ENCODE data around the gene UBR3.

Gene UBR3

GRCh38 chr2:170005702-170006101, 178.4 kb downstream of the UBR3 start:
- no peak overlapping the region for H3K4me3 ChIP-seq (ENCODE audit: insufficient read length, low read depth)
- H3K4me1 ChIP-seq (ENCODE audit: insufficient read depth, insufficient read length) = no peaks in the 10 kb centered on the region
- H3K9me3 ChIP-seq (ENCODE audit: insufficient read depth, low read length) = no peaks in the 10 kb centered on the region
- H3K36me3 ChIP-seq (ENCODE audit: insufficient read depth, insufficient read length, low read length) = peaks cover 6% of the 10 kb centered on the region
- no peak overlapping the region for H3K9ac ChIP-seq (ENCODE audit: insufficient read length, low read depth)
- no peak for TF ChIP-seq ZNF274 (IDR thresholded peaks at IDR 0.05; ENCODE audit: low read depth, low read length)
- no peak for TF ChIP-seq SUZ12 (IDR thresholded peaks at IDR 0.05; ENCODE audit: extremely low read depth, insufficient read depth, insufficient read length)
- no peak for TF ChIP-seq YY1 (IDR thresholded peaks at IDR 0.05; ENCODE audit: insufficient read depth, insufficient read length)
- DNase-seq (ENCODE audit: low read depth, low spot score) = peak; percentile 18
- no peaks in the 10 kb centered on the region for H3K27me3 ChIP-seq (ENCODE audit: insufficient read depth, insufficient read length)

GRCh38 chr2:170006587-170007325, 179.5 kb downstream of the UBR3 start:
- Histone ChIP-seq H3K4me1 (ENCODE audit: insufficient read depth, insufficient read length) (no peaks in the 10 kb centered on the region), H3K4me3 (ENCODE audit: insufficient read length, low read depth) (no peak overlapping the region), H3K9ac (ENCODE audit: insufficient read length, low read depth) (no peak overlapping the region), H3K9me3 (ENCODE audit: insufficient read depth, low read length) (no peaks in the 10 kb centered on the region), H3K27me3 (ENCODE audit: insufficient read depth, insufficient read length) (no peaks in the 10 kb centered on the region), H3K36me3 (ENCODE audit: insufficient read depth, insufficient read length, low read length) (peaks cover 3% of the 10 kb centered on the region)
- no peak for TF ChIP-seq ZNF274 (IDR thresholded peaks at IDR 0.05; ENCODE audit: low read depth, low read length)
- DNase-seq (ENCODE audit: low read depth, low spot score) = no peak

GRCh38 chr2:170009209-170009608, 182.0 kb downstream of the UBR3 start:
- Histone ChIP-seq H3K36me3 (ENCODE audit: insufficient read depth, insufficient read length, low read length) (peaks cover 3% of the 10 kb centered on the region), H3K27me3 (ENCODE audit: insufficient read depth, insufficient read length) (no peaks in the 10 kb centered on the region), H3K4me3 (ENCODE audit: insufficient read length, low read depth) (no peak overlapping the region), H3K4me1 (ENCODE audit: insufficient read depth, insufficient read length) (no peaks in the 10 kb centered on the region), H3K9me3 (ENCODE audit: insufficient read depth, low read length) (no peaks in the 10 kb centered on the region), H3K9ac (ENCODE audit: insufficient read length, low read depth) (no peak overlapping the region)
- TF ChIP-seq YY1 (IDR thresholded peaks at IDR 0.05; ENCODE audit: insufficient read depth, insufficient read length) (no peak), ZNF274 (IDR thresholded peaks at IDR 0.05; ENCODE audit: low read depth, low read length) (no peak), SUZ12 (IDR thresholded peaks at IDR 0.05; ENCODE audit: extremely low read depth, insufficient read depth, insufficient read length) (no peak)
- no peak for DNase-seq (ENCODE audit: low read depth, low spot score)

- Histone ChIP-seq H3K27me3 (ENCODE audit: insufficient read depth, insufficient read length) (no peaks in the 10 kb centered on the region), H3K9ac (ENCODE audit: insufficient read length, low read depth) (no peak overlapping the region), H3K36me3 (ENCODE audit: insufficient read depth, insufficient read length, low read length) (no peaks in the 10 kb centered on the region), H3K9me3 (ENCODE audit: insufficient read depth, low read length) (no peaks in the 10 kb centered on the region), H3K4me3 (ENCODE audit: insufficient read length, low read depth) (no peak overlapping the region), H3K4me1 (ENCODE audit: insufficient read depth, insufficient read length) (no peaks in the 10 kb centered on the region)
- no peak for DNase-seq (ENCODE audit: low read depth, low spot score)
- TF ChIP-seq ZNF274 (IDR thresholded peaks at IDR 0.05; ENCODE audit: low read depth, low read length) = no peak
- no peak for TF ChIP-seq SUZ12 (IDR thresholded peaks at IDR 0.05; ENCODE audit: extremely low read depth, insufficient read depth, insufficient read length)
- TF ChIP-seq YY1 (IDR thresholded peaks at IDR 0.05; ENCODE audit: insufficient read depth, insufficient read length) = no peak
These were observed 185.5 kb downstream of the UBR3 start for GRCh38 chr2:170012773-170013172.

- Histone ChIP-seq H3K36me3 (ENCODE audit: insufficient read depth, insufficient read length, low read length) (no peaks in the 10 kb centered on the region), H3K9ac (ENCODE audit: insufficient read length, low read depth) (no peak overlapping the region), H3K9me3 (ENCODE audit: insufficient read depth, low read length) (no peaks in the 10 kb centered on the region), H3K4me3 (ENCODE audit: insufficient read length, low read depth) (no peak overlapping the region), H3K27me3 (ENCODE audit: insufficient read depth, insufficient read length) (no peaks in the 10 kb centered on the region), H3K4me1 (ENCODE audit: insufficient read depth, insufficient read length) (no peaks in the 10 kb centered on the region)
- TF ChIP-seq YY1 (IDR thresholded peaks at IDR 0.05; ENCODE audit: insufficient read depth, insufficient read length) = no peak
- no peak for TF ChIP-seq SUZ12 (IDR thresholded peaks at IDR 0.05; ENCODE audit: extremely low read depth, insufficient read depth, insufficient read length)
- TF ChIP-seq ZNF274 (IDR thresholded peaks at IDR 0.05; ENCODE audit: low read depth, low read length) = no peak
- DNase-seq (ENCODE audit: low read depth, low spot score) = peak; percentile 18
These were observed 186.7 kb downstream of the UBR3 start for GRCh38 chr2:170013802-170014551.

- H3K4me1 ChIP-seq (ENCODE audit: insufficient read depth, insufficient read length) = no peaks in the 10 kb centered on the region
- H3K4me3 ChIP-seq (ENCODE audit: insufficient read length, low read depth) = no peak overlapping the region
- H3K36me3 ChIP-seq (ENCODE audit: insufficient read depth, insufficient read length, low read length) = no peaks in the 10 kb centered on the region
- no peak for DNase-seq (ENCODE audit: low read depth, low spot score)
- H3K27me3 ChIP-seq (ENCODE audit: insufficient read depth, insufficient read length) = no peaks in the 10 kb centered on the region
- H3K9me3 ChIP-seq (ENCODE audit: insufficient read depth, low read length) = no peaks in the 10 kb centered on the region
- no peak overlapping the region for H3K9ac ChIP-seq (ENCODE audit: insufficient read length, low read depth)
- no peak for TF ChIP-seq ZNF274 (IDR thresholded peaks at IDR 0.05; ENCODE audit: low read depth, low read length)
- TF ChIP-seq YY1 (IDR thresholded peaks at IDR 0.05; ENCODE audit: insufficient read depth, insufficient read length) = no peak
- TF ChIP-seq SUZ12 (IDR thresholded peaks at IDR 0.05; ENCODE audit: extremely low read depth, insufficient read depth, insufficient read length) = no peak
These were observed 187.5 kb downstream of the UBR3 start for GRCh38 chr2:170014769-170015168.

DNA sequence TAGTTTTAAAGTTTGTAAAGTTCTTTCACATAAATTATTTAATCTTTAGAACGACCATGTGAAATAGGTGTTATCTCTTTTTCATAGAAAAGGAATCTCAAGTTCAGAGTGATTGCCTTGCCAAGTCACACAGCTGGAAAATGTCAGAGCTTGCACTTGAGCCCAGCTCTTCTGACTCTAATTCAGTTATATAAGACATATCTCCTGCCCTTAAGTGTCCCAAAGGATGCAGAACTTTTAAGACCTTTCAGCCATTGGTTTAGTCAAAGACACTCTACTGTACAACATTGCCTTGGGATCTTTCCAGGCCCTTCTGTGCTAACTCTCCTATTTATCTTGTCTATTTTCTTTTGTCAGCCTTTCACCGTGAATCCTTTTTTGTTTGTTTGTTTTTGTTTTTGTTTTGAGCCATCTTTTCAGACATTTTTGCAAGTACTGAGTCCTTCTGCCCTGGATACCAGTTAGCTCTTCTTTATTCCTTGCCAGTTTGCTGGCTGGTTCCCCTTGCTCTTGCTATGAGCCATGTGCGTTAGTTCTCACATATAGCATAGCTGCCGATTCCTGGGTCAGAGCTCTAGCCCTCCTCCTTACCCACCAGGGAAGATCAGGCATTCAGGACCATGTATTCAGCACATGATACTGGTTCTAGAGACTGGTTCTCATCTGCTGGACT, 190.7 kb downstream of the UBR3 start:
- Histone ChIP-seq H3K4me3 (ENCODE audit: insufficient read length, low read depth) (no peak overlapping the region), H3K9me3 (ENCODE audit: insufficient read depth, low read length) (no peaks in the 10 kb centered on the region), H3K27me3 (ENCODE audit: insufficient read depth, insufficient read length) (no peaks in the 10 kb centered on the region), H3K4me1 (ENCODE audit: insufficient read depth, insufficient read length) (no peaks in the 10 kb centered on the region), H3K9ac (ENCODE audit: insufficient read length, low read depth) (no peak overlapping the region), H3K36me3 (ENCODE audit: insufficient read depth, insufficient read length, low read length) (no peaks in the 10 kb centered on the region)
- TF ChIP-seq ZNF274 (IDR thresholded peaks at IDR 0.05; ENCODE audit: low read depth, low read length) (no peak), SUZ12 (IDR thresholded peaks at IDR 0.05; ENCODE audit: extremely low read depth, insufficient read depth, insufficient read length) (no peak), YY1 (IDR thresholded peaks at IDR 0.05; ENCODE audit: insufficient read depth, insufficient read length) (no peak)
- DNase-seq (ENCODE audit: low read depth, low spot score) = no peak

All from NT2/D1 (cell line).